Upper lobe of right lung (tissue), 1 donor: ENCODE results near the gene SLU7. TPM values are rescaled to one million over a fixed set of nuclear protein-coding genes. Genes with fewer than 3 reads are reported as not detected.

Experiments used
- ATAC-seq: fragments of 200-7000 bp; cut with Tn5 transposase; one replicate; pipeline ENCODE4 v1.9.1; 2020; ENCODE audit warnings: mild to moderate bottlenecking, moderate library complexity
- DNase-seq: peaks from one replicate; pipeline ENCODE4 v3.0.0-alpha.2; 2020
- H3K27ac ChIP-seq: fragments of 200-600 bp; one replicate; pipeline ENCODE4 v1.8.0; 2022
- H3K27me3 ChIP-seq: fragments of 200-600 bp; one replicate; pipeline ENCODE4 v1.8.0; 2022; ENCODE audit warnings: mild to moderate bottlenecking
- H3K36me3 ChIP-seq: fragments of 200-600 bp; one replicate; pipeline ENCODE4 v1.8.0; 2022
- H3K4me1 ChIP-seq: fragments of 200-600 bp; one replicate; pipeline ENCODE4 v1.8.0; 2022
- H3K4me3 ChIP-seq: fragments of 200-600 bp; one replicate; pipeline ENCODE4 v1.8.0; 2022; ENCODE audit warnings: mild to moderate bottlenecking
- H3K9me3 ChIP-seq: fragments of 200-600 bp; one replicate; pipeline ENCODE4 v1.8.0; 2022
- CTCF ChIP-seq: fragments of 200-600 bp; IDR thresholded peaks from one replicate; pipeline ENCODE4 v1.8.0; 2022; ENCODE audit warnings: antibody characterized with exemption
- intact Hi-C: fragments of 100-400 bp; cut with DNase I; formaldehyde crosslinking; loops from one replicate; pipeline ENCODE4 v1.11.0; 2022
- total RNA-seq: library from RNA; stranded (reverse); fragmentation: NEBNext Ultra II Directional; extraction: Animal tissue kit (Norgen Biotek cat#: 25700); gene quantifications from one replicate; pipeline ENCODE4 v1.2.1, GENCODE V29; 2021
- donor health status: DM: no; HTN: yes; CAD: no; lungs with severe emphysema.

The SLU7 gene
- total RNA-seq, 1 donor from 2014 or later = 49.2 TPM

- intact Hi-C loops = no loop called here
- no peaks in the 10 kb centered on the region for H3K4me1 ChIP-seq
- DNase-seq (no peak), ATAC-seq (no peak)
- H3K36me3 ChIP-seq = no peaks in the 10 kb centered on the region
- peak; percentile 13 for TF ChIP-seq CTCF
- H3K4me3 ChIP-seq = no peak overlapping the region
- no peaks in the 10 kb centered on the region for H3K9me3 ChIP-seq
- H3K27ac ChIP-seq = no peak overlapping the region
- H3K27me3 ChIP-seq = no peaks in the 10 kb centered on the region
Observed at GRCh38 chr5:160460377-160461049, 41.6 kb upstream of the SLU7 start.

GRCh38 chr5:160458806-160459800, 40.2 kb upstream of the SLU7 start:
- no peak overlapping the region for H3K27ac ChIP-seq
- no peak overlapping the region for H3K4me3 ChIP-seq
- H3K4me1 ChIP-seq = no peaks in the 10 kb centered on the region
- H3K9me3 ChIP-seq = no peaks in the 10 kb centered on the region
- no peaks in the 10 kb centered on the region for H3K27me3 ChIP-seq
- ATAC-seq = no peak
- DNase-seq = no peak
- no peak for TF ChIP-seq CTCF
- no peaks in the 10 kb centered on the region for H3K36me3 ChIP-seq
- intact Hi-C loops = no loop called here

- Histone ChIP-seq H3K4me3 (no peak overlapping the region), H3K4me1 (peaks cover 4% of the 10 kb centered on the region), H3K36me3 (no peaks in the 10 kb centered on the region), H3K27me3 (no peaks in the 10 kb centered on the region), H3K27ac (no peak overlapping the region), H3K9me3 (no peaks in the 10 kb centered on the region)
- no peak for DNase-seq
- TF ChIP-seq CTCF = no peak
- ATAC-seq = no peak
- intact Hi-C loops = no loop called here
Observed at GRCh38 chr5:160457252-160457651, 38.4 kb upstream of the SLU7 start.

GRCh38 chr5:160456480-160457177, 37.7 kb upstream of the SLU7 start:
- intact Hi-C loops = no loop called here

More at GRCh38 chr5:160456480-160457177, 37.7 kb upstream of the SLU7 start:
- no peaks in the 10 kb centered on the region for H3K27me3 ChIP-seq
- no peaks in the 10 kb centered on the region for H3K36me3 ChIP-seq
- no peak overlapping the region for H3K4me3 ChIP-seq
- ATAC-seq = no peak
- H3K27ac ChIP-seq = no peak overlapping the region
- no peak for DNase-seq
- no peak for TF ChIP-seq CTCF
- no peaks in the 10 kb centered on the region for H3K9me3 ChIP-seq
- peaks cover 4% of the 10 kb centered on the region for H3K4me1 ChIP-seq
